NB4 (cell line): ENCODE measurements around the gene IGSF9B.
"Not testable (repeated sequence)": the region's sequence is repeated elsewhere in the genome, so short reads cannot be mapped to it uniquely, and the experiment has no call there.

Experiments
- DNase-seq: peaks from one replicate; pipeline ENCODE4 v3.0.0; 2010; ENCODE audit warnings: low read depth
- H3K4me3 ChIP-seq: one replicate; pipeline ENCODE4 v1.5.1; 2011; ENCODE audit warnings: mild to moderate bottlenecking, low read depth, low read length, moderate library complexity
- CTCF ChIP-seq: IDR thresholded peaks from one replicate; pipeline ENCODE4 v1.5.1; 2012; ENCODE audit warnings: low read depth, low read length
- MAX ChIP-seq: IDR thresholded peaks from 2 replicates; pipeline ENCODE4 v1.6.1; 2011; ENCODE audit warnings: low read depth, low read length
- MYC ChIP-seq: IDR thresholded peaks from 2 replicates; pipeline ENCODE4 v1.6.1; 2011; ENCODE audit warnings: low read depth, low read length
- POLR2A ChIP-seq: IDR thresholded peaks from 2 replicates; pipeline ENCODE4 v1.6.1; 2011; ENCODE audit warnings: mild to moderate bottlenecking; ENCODE audit not compliant: insufficient read length; ENCODE audit errors: extremely low read depth

IGSF9B gene

GRCh38 chr11:133956650-133957633 lies at the start of gene IGSF9B:
Gene IGSF9B (minus strand): TSS chr11:133956968. CDS start chr11:133956754, 214 bp downstream.
- no peak within 1 kb of the TSS for H3K4me3 ChIP-seq
- peak; percentile 38 for DNase-seq
- TF ChIP-seq MAX (no peak), MYC (no peak), POLR2A (no peak), CTCF (no peak)

- no peak for DNase-seq
- no peak overlapping the region for H3K4me3 ChIP-seq
- TF ChIP-seq MAX (no peak), POLR2A (no peak), CTCF (no peak), MYC (no peak)
These were observed 47.9 kb upstream of the IGSF9B start for GRCh38 chr11:134004496-134005172.

GRCh38 chr11:134003792-134004495 lies 47.2 kb upstream of the IGSF9B start:
- H3K4me3 ChIP-seq: no peak overlapping the region
- no peak for DNase-seq
- TF ChIP-seq MAX (no peak), MYC (no peak), CTCF (no peak), POLR2A (no peak)

GRCh38 chr11:134002819-134003218 lies 46.1 kb upstream of the IGSF9B start:
- DNase-seq, H3K4me3 ChIP-seq: not testable (repeated sequence)

- DNase-seq, H3K4me3 ChIP-seq: not testable (repeated sequence)
These were observed 45.6 kb upstream of the IGSF9B start for GRCh38 chr11:134002338-134002737.

- no peak for DNase-seq
- H3K4me3 ChIP-seq: no peak overlapping the region
- TF ChIP-seq POLR2A: no peak
These were observed 44.8 kb upstream of the IGSF9B start for GRCh38 chr11:134001596-134001995.

- DNase-seq: no peak
- H3K4me3 ChIP-seq: no peak overlapping the region
- TF ChIP-seq CTCF: no peak
- TF ChIP-seq MYC: no peak
- TF ChIP-seq POLR2A: no peak
- no peak for TF ChIP-seq MAX
These were observed 44.3 kb upstream of the IGSF9B start for GRCh38 chr11:134001088-134001487.
